Stimulated activated CD8-positive, alpha-beta memory T cell treated with anti-CD3 and anti-CD28 coated beads, Interleukin-7, amount 100 ng/mL, for 24 hours (primary cell): ENCODE results near the gene UGP2.

ENCODE experiments used
- DNase-seq: peaks from one replicate; pipeline ENCODE4 v3.0.0-alpha.2; 2020; ENCODE audit warnings: low read depth

UGP2 gene

DNA sequence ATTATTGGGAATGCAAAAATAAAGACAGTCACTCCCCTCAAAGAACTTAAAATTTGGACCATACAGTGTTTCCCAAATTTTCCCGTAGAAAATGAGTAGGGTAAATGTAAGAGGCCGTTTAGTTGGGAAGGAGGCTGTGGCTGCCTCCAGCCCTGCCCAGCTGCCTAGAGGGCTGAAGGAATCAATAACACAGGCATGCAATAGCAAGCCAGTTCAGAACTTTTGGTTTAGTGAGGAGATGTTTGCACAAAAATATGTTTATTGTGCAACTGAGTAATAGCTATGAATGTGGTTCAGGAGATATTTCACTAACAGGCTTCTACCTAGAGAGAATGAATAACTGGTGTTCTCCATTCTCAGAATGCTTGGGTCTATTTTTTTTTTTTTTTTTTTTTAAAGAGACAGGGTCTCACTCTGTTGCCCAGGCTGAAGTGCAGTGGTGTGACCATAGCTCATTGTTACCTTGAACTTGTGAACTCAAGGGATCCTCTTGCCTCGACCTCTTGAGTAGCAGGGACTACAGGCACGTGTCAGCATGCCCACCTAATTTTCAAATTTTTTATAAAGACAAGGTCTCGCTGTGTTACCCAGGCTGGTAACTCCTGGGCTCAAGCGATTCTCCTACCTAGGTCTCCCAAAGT lies 23.6 kb downstream of the UGP2 start:
- no peak for DNase-seq

DNA sequence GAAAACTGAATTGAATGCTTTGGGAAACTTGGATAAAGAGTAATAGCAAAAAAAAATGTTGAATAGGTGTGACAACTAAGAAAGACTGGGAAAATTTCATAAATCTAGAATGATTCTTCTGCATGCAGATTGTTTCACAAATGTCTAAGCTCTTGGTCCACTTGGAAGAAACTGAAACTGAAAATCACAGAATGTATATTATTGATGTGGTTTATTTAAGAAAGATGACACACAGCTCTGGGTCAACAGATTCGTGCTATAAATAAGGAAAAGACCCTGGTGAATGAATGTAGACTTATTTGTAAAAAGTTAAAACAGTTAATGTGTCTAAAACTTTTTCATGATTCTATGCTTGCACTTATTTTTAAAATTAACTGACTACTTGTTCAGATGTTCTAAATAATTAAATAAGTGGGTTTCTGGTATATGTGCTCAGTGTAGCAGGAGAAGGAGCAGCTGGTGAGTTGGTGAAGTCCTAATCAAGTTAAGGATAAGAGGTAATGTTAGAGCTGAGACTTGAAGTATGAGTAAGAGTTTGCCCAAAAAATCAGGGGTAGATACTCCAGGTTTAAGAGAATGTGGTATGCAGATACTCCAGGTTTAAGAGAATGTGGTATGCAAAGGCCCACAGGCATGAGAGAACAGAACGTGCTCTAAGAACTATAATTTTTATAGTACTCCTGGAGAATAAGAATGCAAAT lies 24.5 kb downstream of the UGP2 start:
- no peak for DNase-seq

DNA sequence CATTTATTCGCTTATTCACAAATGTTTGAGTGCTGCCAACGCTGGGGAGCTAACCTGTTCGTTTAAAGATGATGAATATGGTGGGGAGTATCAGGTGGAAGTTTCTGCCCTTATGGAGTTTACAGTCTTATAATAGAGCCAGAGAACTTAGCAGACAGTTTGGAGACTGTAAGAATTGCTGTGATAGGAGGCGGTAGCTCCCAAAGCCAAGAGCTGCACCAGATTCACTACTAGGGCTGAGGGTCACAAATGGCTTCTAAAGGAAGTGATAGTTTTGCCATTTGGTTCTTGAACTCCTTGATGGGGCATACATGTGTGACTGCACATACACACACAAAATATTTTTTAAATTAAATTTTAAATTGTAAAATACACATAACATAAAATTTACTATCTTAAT lies 29.0 kb downstream of the UGP2 start:
- no peak for DNase-seq

DNA sequence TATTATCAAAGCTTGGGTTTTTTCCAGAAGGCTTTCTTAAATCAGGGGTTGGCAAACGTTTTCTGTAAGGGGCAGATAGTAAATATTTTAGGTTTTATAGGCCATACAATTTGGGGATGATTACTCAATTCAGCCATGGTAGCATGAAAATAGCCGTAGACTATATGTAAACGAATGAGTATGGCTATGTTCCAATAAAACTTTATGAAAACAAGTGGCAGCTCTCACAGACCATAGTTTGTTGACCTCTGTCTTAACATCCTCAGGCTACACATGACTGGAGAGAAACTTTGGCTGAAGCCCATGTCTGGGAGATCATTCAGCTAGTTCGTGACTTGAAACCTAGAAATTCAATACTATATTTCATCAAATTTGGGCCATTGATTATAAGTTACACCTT lies 30.2 kb downstream of the UGP2 start:
- no peak for DNase-seq

DNA sequence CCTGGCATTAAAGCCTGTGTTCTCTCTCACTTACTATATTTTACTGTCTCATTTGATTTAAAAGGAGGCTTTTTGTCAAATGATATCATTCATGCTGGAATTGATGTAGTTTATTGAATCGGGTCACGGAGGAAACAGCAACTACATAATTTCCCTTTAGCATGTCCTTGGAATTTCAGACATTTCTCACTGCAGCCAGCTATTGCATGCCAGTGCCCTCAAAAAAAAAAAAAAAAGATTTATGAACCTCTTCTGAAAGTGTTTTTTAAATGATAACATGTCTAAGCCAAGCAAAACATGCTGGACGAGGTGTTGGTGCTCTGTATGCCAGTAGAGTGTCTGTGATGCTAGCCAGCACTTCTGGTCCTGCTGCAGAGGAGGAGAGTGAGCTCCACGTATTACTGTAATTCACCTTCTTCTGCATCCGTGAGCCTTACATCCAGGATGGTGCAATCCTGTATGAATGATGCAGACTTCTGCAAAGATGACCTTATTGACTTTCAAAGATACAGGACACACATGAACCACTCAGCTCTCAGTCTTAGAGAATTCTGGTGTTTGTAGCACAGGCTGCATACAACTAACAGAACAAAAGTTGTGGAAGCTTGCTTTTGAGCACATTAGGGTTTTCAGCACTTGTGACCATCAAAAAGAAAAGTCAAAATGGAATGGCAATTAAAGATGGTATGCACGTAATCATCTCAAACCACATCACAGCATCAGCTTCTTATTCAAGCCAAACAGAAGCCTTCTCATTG lies 31.1 kb downstream of the UGP2 start:
- DNase-seq, result no peak

DNA sequence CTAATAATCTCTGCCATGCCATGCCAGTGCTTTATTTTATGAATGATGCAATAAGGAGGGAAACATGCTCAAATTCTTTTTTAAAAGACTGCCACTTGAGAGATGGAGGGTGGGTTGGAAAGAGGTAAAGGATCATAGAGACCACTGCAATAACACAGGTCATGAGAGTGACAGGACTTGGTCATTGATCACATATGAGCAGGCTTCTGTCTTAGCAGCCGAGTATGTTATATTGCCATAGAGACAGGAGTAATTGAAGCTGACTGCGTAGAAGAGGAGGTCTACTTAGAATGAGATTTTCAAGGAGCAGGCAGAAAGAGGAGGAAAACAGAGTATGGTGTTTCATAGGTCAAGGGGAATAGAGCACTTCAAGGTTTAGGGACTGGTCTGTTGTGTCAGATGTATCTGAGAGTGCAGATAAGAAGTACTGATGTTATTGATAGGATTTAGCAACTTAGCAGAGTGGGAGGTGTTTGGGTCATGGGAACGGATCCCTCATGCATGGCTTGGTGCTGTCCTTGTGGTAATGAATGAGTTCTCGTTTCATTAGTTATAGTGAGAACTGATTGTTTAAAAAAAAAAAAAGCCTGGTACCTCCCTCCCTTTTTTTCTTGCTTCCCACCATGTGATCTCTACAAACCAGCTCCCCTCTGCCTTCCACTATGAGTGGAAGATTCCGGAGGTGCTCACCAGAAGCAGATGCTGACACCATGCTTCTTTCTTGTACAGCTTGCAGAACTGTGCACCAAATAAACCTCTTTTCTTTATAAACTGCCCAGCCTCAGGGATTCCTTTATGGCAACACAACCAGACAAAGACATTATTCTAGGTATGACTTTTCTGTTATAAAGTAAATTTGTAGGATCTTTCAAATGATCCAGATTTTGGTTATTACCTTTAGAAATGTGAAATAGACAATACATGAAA lies 32.8 kb downstream of the UGP2 start:
- DNase-seq, result no peak

DNA sequence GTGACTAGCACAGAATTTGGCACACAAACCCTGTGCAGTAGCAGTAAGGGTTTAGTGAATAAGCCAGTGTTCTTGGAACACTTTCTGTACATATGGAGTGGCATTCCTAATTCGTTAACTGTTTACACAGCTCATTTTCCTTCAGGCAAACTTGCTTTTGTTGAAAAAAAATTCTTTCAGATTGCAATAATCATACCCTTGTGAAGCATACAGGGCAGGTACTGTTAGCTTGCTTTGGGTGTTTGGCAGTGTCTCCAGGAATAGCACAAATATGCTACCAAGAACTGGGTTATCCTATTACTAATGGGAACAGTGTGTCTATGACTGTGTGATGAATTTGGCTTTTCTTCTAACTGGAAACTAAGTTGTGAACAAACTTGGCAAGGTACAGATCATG lies 33.4 kb downstream of the UGP2 start:
- DNase-seq, result no peak

DNA sequence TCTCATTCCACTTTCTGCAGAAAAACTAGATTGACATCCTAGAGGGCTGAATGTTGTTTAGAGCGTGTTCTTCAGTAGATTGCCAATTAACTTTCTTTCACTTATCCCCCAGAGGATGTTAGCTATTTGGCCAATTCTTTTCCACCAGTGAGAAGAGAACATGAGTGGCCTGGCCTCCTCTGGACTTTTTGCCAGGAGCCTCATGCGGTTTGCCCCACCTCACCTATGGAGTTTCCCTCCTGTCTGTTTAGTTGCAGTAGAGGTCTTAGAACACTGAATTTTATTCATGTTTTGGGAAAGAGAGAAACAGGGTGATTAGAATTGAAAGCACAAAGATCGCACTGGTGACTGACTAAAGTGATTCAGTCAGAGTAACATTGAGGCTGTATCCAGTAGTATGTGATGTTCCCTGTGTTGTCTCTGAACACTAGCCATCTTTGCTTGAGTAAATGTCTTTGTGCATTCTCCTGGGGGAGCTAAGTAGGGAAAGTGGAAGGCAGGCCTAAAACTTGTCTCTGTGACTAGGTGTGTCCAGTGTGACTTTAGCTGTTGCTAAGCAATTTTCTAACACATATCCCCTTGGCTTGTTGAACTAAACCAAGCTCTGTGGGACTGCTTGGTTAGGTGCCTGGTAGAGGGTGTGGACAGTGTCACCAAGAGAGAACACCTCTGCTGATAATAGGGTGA lies 34.0 kb downstream of the UGP2 start:
- DNase-seq, result no peak

DNA sequence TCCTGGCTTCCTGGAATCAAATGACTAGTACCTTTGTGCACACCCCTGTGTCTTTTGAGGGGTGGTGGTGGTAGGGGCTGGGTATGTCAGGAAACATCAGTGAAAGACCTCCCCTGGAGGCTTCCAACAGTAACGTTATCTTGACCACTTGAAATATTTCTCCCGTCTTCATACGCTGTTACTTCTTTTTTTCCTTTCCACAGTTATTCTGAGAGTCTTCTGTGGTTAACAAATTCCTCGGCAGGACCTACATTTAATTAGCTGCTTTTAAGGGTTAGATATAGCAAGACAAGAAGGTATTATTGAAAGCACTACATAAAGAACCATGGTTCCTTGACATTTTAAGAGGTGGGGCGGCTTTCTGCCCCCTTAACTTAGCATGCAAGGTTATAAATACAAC lies 34.6 kb downstream of the UGP2 start:
- DNase-seq, result no peak

DNA sequence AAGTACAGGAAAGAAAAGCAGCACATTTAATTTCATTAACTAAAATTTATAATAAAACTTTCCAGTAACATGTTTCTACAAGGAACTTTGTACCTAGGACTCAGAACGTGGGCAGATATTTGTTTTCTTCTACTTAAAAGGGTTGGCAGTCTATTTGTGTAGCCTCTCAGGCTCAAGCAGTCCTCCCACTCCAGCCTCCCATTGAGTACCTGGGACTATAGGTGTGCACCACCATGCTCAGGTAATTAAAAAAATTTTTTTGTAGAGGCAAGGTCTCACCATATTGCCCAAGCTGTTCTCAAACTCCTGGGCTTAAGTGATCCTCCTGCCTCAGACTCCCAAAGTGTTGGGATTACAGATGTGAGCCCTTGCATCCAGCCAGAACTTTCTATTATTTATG lies 36.8 kb downstream of the UGP2 start:
- DNase-seq, result no peak

DNA sequence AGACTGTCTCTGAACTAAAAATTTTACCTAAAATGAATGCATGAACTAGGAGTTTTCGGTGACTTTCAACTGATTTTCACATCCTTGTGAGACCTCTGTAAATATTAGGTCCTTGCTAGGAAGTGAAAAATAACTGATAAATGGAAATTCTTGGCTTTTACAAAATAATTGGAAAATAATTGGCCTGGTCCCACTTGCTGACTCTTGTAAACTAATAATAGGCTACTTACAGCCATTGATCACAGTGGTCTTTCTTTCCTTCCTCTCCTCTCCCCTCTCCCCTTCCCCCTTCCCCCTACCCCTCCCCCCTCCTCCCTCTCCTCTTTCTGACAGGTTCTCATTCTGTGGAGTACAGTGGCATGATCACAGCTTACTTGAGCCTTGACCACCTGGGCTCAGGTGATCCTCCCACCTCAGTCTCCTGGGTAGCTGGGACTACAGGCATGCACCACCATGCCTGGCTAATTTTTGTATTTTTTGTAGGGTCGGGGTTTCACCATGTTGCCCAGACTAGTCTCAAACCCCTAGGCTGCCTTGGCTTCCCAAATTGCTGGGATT lies 38.3 kb downstream of the UGP2 start:
- no peak for DNase-seq

DNA sequence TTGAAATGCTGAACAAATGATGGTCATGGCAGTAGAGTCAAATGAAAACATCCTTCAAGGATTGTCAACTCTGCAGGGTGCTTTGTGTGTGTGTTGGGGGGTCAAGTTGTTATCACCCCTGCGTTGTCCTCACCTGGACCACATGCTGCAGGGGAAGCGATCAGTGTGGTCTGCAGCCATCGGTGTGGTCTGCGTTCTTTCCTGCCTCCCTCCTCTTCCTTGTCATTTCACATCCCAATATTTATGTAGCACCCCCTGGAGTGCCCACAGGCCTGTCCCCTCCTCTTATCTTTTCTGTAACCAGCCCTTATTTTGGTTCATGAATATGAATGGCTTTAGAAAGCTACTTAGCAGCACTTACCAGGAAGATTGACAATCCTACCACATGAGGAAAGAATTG lies 38.9 kb downstream of the UGP2 start:
- no peak for DNase-seq

DNA sequence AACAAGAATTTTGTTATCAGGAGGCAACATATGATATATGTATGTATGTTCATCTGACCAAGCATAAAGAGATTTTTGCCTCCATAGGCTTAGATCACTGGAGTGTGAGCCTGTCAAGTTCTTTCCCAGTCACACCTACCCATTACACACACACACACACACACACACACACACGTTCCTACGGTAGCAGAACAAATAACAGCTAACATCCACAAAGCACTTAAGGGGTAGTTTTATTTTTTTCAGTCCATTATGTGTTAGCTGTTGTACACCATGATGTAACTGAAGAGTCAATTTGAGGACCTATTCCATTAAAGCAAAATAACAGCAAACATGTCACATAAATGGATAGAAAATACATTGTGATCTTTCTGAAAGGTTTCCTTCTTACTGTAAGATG lies 39.5 kb downstream of the UGP2 start:
- DNase-seq, result no peak

DNA sequence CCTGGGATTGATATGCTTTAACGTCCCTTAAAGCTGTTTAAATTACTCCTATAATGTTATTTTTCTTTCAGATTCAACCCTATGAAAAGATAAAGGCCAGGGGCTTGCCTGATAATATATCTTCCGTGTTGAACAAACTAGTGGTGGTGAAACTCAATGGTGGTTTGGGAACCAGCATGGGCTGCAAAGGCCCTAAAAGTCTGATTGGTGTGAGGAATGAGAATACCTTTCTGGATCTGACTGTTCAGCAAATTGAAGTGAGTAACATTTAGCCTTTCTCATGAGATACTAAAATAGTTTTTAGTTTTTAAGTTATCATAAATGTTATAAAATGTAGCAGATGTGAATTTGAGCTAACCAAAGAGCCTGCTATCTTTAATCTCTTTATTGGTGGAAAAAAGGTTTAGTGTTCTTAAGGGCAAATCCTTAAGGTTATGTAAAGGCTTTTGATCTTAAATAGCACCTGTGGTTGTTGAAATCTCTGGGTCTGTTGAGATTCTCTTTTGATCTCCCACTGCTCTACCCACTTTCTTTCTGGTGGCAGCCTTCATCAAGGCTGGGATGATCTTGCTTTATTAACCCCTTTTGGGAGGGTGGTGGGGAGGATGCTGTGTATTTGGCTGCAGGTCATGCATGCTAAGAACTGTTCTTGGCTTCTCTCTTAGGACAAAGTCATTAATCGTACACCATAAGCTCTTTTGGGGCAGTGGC lies 40.9 kb downstream of the UGP2 start:
- DNase-seq, result no peak

DNA sequence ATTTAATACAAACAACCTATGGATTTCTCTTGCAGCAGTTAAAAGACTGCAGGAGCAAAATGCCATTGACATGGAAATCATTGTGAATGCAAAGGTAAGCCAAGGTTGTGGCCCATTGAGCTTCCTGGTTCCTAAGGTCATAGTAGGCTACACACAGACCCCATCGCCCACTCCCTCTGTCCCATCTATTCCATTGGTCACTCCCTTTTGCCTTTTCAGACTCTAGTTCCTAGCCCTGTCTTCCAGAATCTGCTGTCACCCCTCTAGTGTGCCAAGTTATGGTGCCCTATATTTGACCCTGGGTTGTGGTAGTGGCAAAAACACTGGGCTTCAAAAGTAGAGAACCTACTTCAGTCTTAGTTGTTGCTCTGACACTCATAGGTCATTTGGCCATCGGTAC lies 44.7 kb downstream of the UGP2 start:
- no peak for DNase-seq

DNA sequence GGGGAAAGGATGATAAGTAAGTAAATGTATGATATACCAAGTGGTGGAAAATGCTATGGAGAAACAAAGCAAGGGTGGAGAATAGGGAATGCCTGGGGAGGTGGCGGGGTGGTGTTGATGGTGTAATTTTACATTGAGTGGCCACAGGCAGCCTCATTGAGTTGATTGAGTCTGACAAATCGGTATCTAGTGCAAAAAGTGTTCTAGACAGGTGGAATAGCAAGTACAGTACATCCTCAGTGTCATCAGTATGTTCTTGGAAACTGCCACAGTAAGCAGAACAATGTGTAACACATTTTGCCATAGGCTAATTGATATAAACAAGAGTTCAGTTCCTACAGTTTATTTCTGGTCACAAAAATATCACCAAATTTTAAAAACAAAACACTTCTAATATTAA lies 46.4 kb downstream of the UGP2 start:
- no peak for DNase-seq

DNA sequence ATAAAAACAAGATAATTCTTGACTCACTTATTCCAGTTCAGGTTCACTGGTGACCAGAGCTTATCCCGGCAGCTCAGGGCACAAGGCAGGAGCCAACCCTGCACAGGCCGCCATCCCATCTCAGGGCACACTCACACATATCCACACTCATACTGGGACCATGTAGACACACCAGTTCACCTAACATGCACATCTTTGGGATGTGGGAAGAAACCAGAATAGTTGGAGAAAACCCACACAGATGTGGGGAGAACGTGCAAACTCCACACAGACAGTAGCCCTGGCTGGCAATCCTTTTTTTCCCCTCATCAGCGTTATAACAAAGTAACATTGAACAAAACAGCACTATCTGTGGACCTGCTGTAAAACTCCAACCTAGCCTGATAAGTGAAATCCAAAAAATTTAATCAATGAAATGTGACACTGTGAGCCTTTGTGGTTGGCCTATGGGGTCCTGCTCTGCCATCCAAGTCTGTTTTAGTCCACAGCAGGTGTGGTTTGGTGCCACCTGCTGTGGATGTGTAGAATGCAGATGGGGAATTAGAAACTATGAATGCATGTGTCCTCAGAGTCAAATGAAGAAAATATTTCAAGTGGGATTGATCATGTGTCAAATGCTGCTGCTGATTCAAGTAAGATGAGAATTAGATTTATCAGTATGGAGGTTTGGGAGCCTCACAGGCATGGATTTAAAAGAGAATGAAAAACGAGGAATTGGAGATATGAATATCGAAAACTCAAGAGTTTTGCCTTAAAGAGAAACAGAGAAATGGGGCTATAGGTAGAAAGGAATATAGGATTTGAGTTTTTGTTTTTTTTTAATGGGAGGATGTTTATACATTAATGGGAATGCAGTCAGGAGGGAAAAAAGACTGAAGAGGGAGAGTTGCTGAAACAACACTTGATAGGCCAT lies 47.0 kb downstream of the UGP2 start:
- DNase-seq, result no peak

DNA sequence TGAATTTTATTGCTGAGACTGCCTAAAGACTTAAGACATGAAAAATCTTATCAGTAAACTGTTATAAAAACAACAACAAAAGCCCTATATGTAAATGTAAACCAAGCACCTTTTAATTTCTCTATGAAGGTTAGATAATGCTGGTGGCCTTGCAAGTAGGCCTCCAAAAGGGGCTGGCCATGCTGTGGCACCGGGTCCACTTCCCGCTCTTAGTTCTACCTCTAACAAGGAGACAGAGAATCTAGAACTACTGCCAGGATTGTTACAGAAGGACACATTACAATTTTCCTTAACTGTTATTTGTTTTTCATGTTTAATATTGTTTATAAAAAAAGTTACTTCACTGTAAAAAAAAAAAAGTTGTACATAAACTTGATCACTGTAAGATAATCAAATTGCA lies 49.0 kb downstream of the UGP2 start:
- no peak for DNase-seq

DNA sequence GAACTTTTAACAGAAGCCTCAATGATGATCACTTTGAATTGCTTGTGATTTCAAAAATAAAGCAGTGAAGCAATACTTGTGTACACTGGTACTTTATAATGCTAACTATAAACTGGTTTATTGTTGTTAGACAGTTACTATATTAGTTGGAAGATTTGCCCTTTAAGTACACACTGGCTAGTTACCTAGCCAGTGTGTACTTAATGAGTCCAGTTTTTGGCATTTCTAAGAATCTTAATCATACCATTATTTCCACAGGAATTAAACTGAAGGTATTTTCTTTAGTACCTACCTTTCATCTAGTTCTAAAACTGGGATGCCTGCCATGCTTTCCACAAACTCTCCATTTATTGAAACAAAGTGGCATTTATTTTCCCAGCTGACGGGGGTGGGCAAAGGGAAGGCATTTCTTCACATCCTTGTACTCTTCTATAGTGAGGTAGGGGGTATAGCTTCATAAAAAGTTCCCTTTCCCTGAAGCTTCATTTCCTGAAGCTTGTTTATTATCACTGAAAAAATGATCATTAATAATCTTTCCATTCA lies 49.9 kb downstream of the UGP2 start:
- no peak for DNase-seq
